Activated CD8-positive, alpha-beta memory T cell treated with anti-CD3 and anti-CD28 coated beads for 4 hours (primary cell): ENCODE measurements around the gene PLD1.
"Not testable (repeated sequence)": the region's sequence is repeated elsewhere in the genome, so short reads cannot be mapped to it uniquely, and the experiment has no call there.

Source experiments
- DNase-seq, 2 donors: peaks; one replicate each; pipeline ENCODE4 v3.0.0-alpha.2; 2020; ENCODE audit warnings: low read depth in 2 of 2

PLD1 gene

GRCh38 chr3:171671709-171672108, 138.6 kb downstream of the PLD1 start:
- no peak for DNase-seq

- no peak for DNase-seq
These were observed 143.8 kb downstream of the PLD1 start for GRCh38 chr3:171666516-171666915.

GRCh38 chr3:171663805-171664204, 146.5 kb downstream of the PLD1 start:
- DNase-seq, result no peak

- DNase-seq, result no peak
These were observed 148.8 kb downstream of the PLD1 start for GRCh38 chr3:171661484-171661883.

- no peak for DNase-seq
These were observed 150.1 kb downstream of the PLD1 start for GRCh38 chr3:171660188-171660587.

GRCh38 chr3:171658841-171659240, 151.4 kb downstream of the PLD1 start:
- DNase-seq, result no peak

GRCh38 chr3:171654809-171655208, 155.5 kb downstream of the PLD1 start:
- DNase-seq, result no peak

GRCh38 chr3:171654326-171654725, 156.0 kb downstream of the PLD1 start:
- no peak for DNase-seq

GRCh38 chr3:171653701-171654100, 156.6 kb downstream of the PLD1 start:
- DNase-seq, result no peak

GRCh38 chr3:171652932-171653331, 157.4 kb downstream of the PLD1 start:
- no peak for DNase-seq

- no peak for DNase-seq
These were observed 160.2 kb downstream of the PLD1 start for GRCh38 chr3:171649911-171650592.

- DNase-seq, result no peak
These were observed 161.0 kb downstream of the PLD1 start for GRCh38 chr3:171649267-171649666.

- DNase-seq, result no peak
These were observed 162.2 kb downstream of the PLD1 start for GRCh38 chr3:171648069-171648468.

GRCh38 chr3:171646357-171647133, 163.7 kb downstream of the PLD1 start:
- no peak for DNase-seq

GRCh38 chr3:171644681-171645080, 165.6 kb downstream of the PLD1 start:
- no peak for DNase-seq

- DNase-seq, result no peak
These were observed 166.6 kb downstream of the PLD1 start for GRCh38 chr3:171643681-171644080.

GRCh38 chr3:171643033-171643432, 167.2 kb downstream of the PLD1 start:
- no peak for DNase-seq

GRCh38 chr3:171640520-171641412, 169.5 kb downstream of the PLD1 start:
- DNase-seq, result no peak

GRCh38 chr3:171636666-171637065, 173.6 kb downstream of the PLD1 start:
- no peak for DNase-seq

- DNase-seq, result no peak
These were observed 177.5 kb downstream of the PLD1 start for GRCh38 chr3:171632766-171633165.

GRCh38 chr3:171626799-171627198, 183.5 kb downstream of the PLD1 start:
- DNase-seq, result not testable (repeated sequence)

GRCh38 chr3:171622126-171622525, 188.2 kb downstream of the PLD1 start:
- DNase-seq, result no peak
